NCI-H1105 (cell line): ENCODE measurements around the gene RAB12.
"Not testable (repeated sequence)": the region's sequence is repeated elsewhere in the genome, so short reads cannot be mapped to it uniquely, and the experiment has no call there.

Experiments
- DNase-seq: peaks from one replicate; lab custom pipeline; 2025; lab: John Stamatoyannopoulos, UW

The RAB12 gene

GRCh38 chr18:8611916-8612576, 2.8 kb downstream of the RAB12 start:
- no peak for DNase-seq

DNA sequence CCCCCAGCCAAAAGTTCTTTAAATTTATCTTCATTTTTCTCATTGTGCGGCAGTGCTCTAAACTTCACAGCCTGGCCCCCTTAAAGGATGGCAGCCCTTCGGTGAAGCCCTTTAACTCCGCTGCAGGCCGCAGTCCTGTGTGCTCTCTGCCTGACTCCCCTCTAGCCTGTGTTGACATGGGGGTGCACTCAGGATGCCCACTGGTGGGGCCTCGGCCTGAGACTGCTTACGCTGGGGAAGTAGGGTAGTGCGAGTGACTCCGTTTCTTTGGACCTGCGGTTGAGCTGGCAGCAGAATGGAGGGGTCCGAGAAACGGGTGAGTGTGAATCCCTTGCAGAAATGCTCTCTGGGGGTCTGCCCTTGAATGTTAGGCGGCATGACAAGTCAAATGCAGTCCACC, 5.6 kb downstream of the RAB12 start:
- no peak for DNase-seq

- no peak for DNase-seq
Measured at GRCh38 chr18:8615397-8616027, 6.3 kb downstream of the RAB12 start.

DNA sequence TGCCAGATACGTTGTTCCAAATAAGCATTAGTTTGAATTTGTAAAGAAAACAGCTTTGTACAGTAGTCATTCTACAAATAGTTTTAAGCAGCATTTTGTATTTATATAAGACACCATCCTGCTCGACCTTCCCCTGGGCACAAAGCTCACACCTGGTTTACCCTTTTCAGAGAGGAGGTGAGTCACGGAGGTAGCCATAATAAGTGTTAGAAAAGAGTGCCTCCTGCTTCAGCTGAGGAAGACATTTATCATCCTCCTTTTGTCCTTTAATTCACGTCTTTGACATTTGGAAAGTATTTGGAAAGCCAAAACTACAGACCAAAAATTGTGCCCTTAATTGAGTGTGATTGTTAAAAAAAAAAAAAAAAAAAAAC, 6.8 kb downstream of the RAB12 start:
- no peak for DNase-seq

GRCh38 chr18:8617907-8618306, 8.7 kb downstream of the RAB12 start:
- DNase-seq: no peak

- DNase-seq: no peak
Measured at GRCh38 chr18:8619041-8619440, 9.8 kb downstream of the RAB12 start.

GRCh38 chr18:8619835-8620577, 10.8 kb downstream of the RAB12 start:
- DNase-seq: no peak

GRCh38 chr18:8620845-8621244, 11.6 kb downstream of the RAB12 start:
- no peak for DNase-seq

DNA sequence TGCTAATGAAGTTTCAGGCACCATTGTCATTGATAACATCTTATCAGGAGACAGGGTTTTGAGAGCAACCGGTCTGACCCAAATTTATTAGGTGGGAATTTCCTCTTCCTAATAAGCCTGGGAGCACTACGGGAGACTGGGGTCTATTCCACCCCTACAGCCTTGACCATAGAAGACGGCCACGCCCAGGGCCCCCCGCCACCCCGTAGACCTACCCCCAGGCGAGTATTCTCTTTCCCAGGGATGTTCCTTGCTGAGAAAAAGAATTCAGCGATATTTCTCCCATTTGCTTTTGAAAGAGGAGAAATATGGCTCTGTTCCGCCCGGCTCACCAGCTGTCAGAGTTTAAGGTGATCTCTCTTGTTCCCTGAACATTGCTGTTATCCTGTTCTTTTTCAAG, 13.4 kb downstream of the RAB12 start:
- not testable (repeated sequence) for DNase-seq

DNA sequence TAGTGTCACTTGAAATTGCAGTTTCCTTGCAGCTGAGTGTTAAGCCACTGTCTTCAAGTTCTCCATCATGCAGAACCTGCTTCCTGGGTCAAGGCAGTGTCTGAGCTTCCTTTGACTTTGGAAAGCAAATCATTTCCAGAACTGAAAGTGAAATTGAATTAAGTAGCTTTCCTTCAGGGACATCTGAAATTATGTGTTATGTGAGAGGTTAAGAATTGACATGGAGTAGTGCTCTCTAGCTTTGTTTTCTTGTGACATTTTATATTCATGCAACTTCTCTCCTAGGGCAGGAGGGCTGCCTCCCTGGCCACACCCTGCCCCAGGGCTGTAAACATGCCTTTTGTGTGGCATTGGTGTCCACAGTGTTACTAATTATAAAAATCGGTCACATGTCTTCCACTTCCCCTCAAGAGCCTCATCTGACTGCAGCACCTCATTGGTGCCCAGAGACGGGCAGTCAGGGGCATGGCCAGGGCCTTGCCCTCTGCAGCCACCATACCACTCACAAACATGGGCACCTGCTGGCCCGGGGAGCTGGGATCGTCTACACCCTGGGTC, 14.4 kb downstream of the RAB12 start:
- DNase-seq: no peak

DNA sequence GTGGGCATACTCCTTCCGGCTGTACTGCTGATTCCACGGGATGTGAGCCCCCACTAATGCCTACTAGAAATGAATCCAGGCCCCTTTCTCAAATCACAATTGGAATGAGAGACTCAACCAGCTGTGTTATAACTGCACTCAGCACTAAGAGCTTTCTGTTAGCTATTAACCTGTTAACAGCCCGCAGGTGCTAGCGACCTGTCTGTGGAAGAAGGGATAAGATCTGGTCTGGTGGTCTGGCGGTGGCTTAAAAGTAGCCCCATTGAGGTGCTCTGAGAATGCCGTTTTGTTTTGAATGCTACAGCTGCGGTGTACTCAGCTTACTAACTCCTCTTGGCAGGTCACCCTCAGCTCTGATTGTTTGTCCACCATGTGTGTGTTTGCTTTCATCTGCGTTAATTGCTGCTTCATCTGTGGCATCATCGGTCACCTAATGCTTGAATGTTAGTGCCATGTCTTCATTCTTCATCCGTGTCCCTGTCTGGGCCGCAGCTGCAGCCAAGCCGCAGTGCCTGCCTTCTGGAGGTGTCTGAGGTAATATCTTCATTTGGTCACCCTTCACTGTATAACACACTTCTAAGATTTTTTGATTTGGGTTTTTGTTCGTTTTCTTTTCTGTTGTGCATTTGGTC, 16.3 kb downstream of the RAB12 start:
- no peak for DNase-seq

DNA sequence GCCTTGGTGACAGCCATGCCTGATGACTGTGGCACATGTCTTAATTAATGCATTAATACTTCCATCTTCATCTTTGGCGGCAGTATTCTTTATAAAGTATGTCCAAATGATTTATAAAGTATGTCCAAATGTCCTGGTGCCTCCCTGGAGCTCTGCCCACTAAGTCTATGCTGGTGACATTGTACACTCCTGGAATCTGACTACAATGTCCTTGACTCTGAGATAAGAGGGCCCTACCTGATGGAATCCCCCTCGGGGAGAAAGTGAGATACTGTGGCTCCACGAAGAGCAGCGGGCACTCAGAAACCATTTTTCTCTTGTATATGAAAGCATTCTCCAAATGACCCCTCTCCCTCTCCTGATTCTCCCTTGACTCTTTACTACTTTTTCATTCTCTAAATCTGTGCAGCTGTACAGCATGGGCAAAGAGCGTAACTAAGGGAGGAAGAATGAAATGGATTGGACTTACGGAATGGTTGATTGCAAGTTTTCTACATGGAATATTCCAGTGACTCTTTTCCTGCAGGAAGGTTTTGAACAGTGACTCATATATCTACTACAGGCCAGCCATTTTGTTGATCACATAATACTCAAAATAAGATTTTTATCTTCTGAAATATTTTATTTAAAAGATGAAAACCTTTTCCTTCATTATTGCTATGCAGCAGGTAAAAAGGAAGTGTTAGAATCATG, 17.3 kb downstream of the RAB12 start:
- DNase-seq: no peak

- DNase-seq: no peak
Measured at GRCh38 chr18:8627107-8627472, 17.9 kb downstream of the RAB12 start.

DNA sequence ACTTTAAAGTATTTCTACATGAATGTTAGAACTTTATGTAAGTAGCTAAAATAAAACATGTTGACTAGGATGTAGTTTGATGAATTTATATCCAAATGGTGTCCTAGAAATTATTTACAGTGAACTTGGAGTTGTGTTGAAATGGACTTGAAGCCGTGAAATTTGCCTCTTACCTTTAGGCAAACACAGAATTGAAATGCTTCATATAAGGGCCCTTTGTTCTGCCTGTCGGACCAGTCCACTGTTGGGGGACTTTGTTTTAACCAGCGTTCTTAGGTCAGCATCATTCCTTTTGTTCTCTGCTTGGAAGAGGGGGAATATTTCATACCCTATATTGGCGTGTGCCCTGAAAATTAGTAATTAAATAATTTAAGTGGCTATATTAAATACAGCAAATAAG, 18.3 kb downstream of the RAB12 start:
- no peak for DNase-seq

GRCh38 chr18:8629602-8630001, 20.4 kb downstream of the RAB12 start:
- DNase-seq: no peak

DNA sequence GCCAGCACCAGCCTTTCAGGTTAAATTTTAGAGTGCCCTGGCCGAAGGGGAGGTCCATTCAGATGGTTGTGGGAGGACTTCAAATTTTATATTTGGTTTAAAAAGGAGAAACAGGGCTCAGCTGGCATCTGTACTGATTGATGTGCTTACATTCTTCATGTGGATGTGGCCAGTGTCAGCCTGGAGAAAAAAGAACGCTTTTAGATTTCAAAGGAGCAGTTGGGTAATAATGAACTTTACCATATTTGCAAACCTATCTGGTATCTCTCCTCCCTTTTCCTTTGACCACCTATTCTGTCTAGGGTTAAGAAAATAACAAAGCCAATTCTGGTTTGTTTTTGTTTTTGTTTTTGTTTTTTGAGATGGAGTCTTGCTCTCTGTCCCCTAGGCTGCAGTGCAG, 21.3 kb downstream of the RAB12 start:
- no peak for DNase-seq

DNA sequence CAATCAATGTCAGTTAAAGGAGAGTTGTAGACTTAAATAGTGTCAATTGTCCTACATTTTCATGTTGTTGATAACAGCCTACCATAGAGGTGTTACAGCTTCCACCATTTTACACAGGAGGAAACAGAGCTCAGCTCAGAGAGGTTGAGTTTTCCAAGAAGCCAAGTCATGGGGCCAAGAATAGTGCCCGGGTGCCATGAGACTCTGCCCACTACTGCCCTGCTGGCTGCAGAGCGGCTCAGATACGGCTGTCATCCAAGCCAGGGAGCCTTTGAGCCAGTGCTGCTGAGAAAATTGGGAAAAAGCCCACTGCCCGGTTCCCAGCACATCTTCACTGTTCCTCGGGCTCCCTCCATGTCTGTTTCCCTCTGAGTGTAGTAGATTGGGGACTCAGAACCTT, 22.0 kb downstream of the RAB12 start:
- no peak for DNase-seq

- no peak for DNase-seq
Measured at GRCh38 chr18:8632386-8632785, 23.1 kb downstream of the RAB12 start.

- DNase-seq: no peak
Measured at GRCh38 chr18:8634508-8634907, 25.3 kb downstream of the RAB12 start.

DNA sequence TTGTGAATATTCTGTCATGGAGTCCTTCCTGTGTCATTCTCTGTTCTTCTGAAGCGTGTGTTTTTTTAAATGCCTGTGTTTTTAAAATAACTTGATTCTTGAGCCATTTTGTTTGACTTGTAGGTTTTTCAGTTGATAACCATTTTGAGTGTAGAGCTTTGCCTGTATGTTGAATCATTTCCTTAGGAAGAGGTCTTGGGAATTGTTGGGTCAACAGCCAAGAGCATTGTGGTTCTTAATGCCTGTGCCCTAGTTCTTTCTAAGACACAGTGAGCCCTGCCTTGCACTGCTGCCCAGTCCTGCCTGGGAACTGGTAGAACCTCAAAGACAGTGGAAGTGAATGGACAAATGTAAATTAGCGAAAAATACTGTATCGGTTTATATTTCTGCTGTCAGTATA, 25.9 kb downstream of the RAB12 start:
- no peak for DNase-seq

- no peak for DNase-seq
Measured at GRCh38 chr18:8639762-8640161, 30.5 kb downstream of the RAB12 start.

- no peak for DNase-seq
Measured at GRCh38 chr18:8643326-8643878, 34.2 kb downstream of the RAB12 start.
